ENCODE measurements around the gene PRR23A.

The PRR23A gene

DNA sequence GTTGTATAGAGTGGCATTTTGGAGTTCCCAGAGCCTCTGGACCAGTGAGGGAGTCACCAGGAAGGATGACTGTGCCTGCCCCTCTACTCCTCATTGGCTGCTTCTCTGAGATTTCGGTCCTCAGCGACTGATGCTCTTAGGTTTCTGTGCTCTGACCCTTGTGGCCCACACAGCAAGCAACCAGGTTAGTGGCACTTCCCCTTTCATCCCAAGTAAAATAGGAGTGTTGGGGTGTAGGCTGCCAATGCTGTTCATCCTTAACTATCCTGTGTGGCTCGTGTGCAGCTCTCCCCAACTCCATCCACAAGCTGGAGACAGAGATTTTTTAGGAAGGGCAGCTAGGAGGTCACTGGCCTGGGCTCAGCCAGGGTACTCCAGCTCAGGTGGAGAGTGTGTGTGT lies 21.3 kb downstream of the PRR23A start:
- no peaks in the 10 kb centered on the region for H3K36me3 ChIP-seq
- DNase-seq = no peak
- no peaks in the 10 kb centered on the region for H3K27me3 ChIP-seq (ENCODE audit: insufficient read depth, low read depth, severe bottlenecking)
- TF ChIP-seq, protein P1, sequence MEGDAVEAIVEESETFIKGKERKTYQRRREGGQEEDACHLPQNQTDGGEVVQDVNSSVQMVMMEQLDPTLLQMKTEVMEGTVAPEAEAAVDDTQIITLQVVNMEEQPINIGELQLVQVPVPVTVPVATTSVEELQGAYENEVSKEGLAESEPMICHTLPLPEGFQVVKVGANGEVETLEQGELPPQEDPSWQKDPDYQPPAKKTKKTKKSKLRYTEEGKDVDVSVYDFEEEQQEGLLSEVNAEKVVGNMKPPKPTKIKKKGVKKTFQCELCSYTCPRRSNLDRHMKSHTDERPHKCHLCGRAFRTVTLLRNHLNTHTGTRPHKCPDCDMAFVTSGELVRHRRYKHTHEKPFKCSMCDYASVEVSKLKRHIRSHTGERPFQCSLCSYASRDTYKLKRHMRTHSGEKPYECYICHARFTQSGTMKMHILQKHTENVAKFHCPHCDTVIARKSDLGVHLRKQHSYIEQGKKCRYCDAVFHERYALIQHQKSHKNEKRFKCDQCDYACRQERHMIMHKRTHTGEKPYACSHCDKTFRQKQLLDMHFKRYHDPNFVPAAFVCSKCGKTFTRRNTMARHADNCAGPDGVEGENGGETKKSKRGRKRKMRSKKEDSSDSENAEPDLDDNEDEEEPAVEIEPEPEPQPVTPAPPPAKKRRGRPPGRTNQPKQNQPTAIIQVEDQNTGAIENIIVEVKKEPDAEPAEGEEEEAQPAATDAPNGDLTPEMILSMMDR (IDR thresholded peaks at IDR 0.05; ENCODE audit: low read depth, low read length) = no peak
- H3K9me3 ChIP-seq (ENCODE audit: severe bottlenecking) = no peaks in the 10 kb centered on the region
- no peak overlapping the region for H3K4me3 ChIP-seq (ENCODE audit: low read depth, low read length)
- H3K27ac ChIP-seq = no peak overlapping the region

DNA sequence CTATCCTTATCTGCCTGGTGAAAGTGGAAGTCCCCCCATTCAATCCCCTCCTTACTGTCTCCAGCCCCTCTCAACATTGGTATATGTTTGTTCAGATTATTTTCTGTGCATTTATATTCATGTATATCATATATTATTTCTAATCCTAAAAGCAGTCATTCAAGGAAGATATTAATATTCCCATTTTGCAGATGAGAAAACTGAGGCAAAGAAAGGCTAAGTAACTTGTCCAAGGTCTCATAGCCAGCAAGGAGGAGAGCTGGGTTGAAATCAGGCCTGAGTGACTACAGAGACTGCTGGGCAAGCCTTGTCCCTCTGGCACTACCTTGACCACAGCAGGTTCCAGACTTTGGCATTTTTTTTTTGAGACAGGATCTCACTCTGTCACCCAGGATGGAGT lies 30.0 kb downstream of the PRR23A start:
- H3K27ac ChIP-seq = no peak overlapping the region
- no peaks in the 10 kb centered on the region for H3K9me3 ChIP-seq (ENCODE audit: severe bottlenecking)
- no peaks in the 10 kb centered on the region for H3K27me3 ChIP-seq (ENCODE audit: insufficient read depth, low read depth, severe bottlenecking)
- no peak for DNase-seq
- no peaks in the 10 kb centered on the region for H3K36me3 ChIP-seq
- TF ChIP-seq, protein P1 (IDR thresholded peaks at IDR 0.05; ENCODE audit: low read depth, low read length) = no peak
- no peak overlapping the region for H3K4me3 ChIP-seq (ENCODE audit: low read depth, low read length)

DNA sequence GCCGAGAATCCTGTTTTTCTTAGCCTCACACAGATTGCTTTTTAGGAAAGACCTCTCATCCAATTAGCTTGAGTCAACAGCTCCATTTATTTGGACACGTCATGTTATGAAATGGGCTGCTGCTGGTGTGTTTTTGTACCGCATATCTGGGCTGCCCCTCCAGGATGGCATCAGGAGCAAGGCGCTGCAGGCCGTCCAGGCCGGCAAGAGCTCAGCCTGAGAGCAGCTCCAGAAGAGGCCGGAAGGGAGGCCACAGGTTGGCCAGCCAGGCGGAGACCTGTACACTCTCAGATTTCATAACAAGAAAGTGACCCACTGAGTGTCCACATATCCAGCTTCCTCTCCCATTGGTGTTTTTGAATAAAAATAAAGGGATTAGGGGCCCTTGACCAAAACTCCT lies 30.7 kb downstream of the PRR23A start:
- Histone ChIP-seq H3K9me3 (ENCODE audit: severe bottlenecking) (no peaks in the 10 kb centered on the region), H3K27me3 (ENCODE audit: insufficient read depth, low read depth, severe bottlenecking) (no peaks in the 10 kb centered on the region), H3K36me3 (no peaks in the 10 kb centered on the region), H3K27ac (no peak overlapping the region), H3K4me3 (ENCODE audit: low read depth, low read length) (no peak overlapping the region)
- no peak for DNase-seq
- TF ChIP-seq, protein P1 (IDR thresholded peaks at IDR 0.05; ENCODE audit: low read depth, low read length) = no peak

DNA sequence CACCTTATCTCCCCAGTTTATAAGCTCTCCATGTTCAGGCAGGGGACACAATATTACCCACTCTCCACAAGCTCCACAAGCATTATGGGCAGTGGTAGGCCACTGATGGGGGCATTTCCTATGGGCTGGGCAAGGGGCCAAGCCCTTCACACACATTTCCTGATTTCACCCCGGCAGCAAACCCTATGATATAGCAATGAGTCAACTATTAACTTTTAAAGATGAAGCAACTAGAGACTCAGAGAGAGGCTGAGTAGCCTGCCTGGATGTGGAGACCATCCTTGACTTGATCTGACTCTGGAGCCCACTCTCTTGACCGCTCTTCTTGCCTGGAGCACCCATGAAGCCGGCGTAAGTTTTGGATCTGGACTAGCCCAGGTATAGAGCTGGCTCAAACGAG lies 31.6 kb downstream of the PRR23A start:
- DNase-seq = no peak
- Histone ChIP-seq H3K27me3 (ENCODE audit: insufficient read depth, low read depth, severe bottlenecking) (no peaks in the 10 kb centered on the region), H3K9me3 (ENCODE audit: severe bottlenecking) (no peaks in the 10 kb centered on the region), H3K27ac (no peak overlapping the region), H3K36me3 (no peaks in the 10 kb centered on the region), H3K4me3 (ENCODE audit: low read depth, low read length) (no peak overlapping the region)
- TF ChIP-seq, protein P1 (IDR thresholded peaks at IDR 0.05; ENCODE audit: low read depth, low read length) = no peak

DNA sequence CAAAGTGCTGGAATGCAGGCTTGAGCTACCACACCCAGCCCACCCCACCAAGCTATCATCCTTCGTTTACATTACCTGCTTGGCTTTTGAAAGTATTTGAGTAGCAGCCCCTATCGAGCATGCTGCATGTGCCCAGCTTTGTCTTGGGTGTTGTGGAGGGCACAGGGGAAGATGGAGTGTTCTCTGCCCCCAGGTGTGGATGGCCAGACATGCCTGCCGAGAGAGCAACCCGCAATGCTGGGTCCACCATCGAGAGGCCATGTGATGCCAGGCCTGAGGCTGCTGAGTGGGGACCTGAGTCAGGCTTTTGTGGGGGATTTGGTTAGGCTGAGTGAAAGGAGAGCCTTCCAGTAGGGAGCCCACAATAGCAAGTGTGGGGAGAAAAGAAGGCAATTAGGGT lies 33.1 kb downstream of the PRR23A start:
- H3K27ac ChIP-seq = no peak overlapping the region
- H3K36me3 ChIP-seq = no peaks in the 10 kb centered on the region
- no peaks in the 10 kb centered on the region for H3K27me3 ChIP-seq (ENCODE audit: insufficient read depth, low read depth, severe bottlenecking)
- TF ChIP-seq, protein P1 (IDR thresholded peaks at IDR 0.05; ENCODE audit: low read depth, low read length) = no peak
- H3K9me3 ChIP-seq (ENCODE audit: severe bottlenecking) = no peaks in the 10 kb centered on the region
- no peak for DNase-seq
- H3K4me3 ChIP-seq (ENCODE audit: low read depth, low read length) = no peak overlapping the region

DNA sequence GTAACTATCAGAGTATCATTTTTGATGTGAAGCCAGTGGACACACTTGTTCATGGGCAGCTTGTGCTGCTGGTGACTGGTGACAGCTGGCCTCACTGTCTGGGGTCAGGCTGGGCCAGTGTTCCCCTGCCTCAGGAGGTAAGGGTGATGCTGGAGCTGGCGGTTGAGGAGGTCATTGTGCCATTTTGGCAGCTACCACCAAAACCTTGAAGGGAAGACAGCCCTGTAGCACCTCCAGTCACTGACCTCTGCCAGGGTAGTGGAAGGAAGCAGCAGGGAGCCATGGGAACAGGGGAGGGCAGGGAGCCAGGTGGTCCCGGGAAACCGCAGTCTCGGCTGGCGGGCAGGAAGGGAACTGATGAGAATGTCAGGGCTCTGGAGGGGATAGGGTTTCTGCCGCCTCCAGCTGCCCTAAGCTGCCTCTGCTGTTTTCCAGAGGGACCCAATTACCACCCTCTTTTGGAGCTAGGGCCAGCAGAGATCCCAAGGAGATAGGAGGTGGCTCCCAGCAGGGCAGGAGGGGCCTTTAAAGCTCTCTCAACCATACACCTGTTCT lies 34.2 kb downstream of the PRR23A start:
- DNase-seq = no peak
- Histone ChIP-seq H3K4me3 (ENCODE audit: low read depth, low read length) (no peak overlapping the region), H3K27me3 (ENCODE audit: insufficient read depth, low read depth, severe bottlenecking) (no peaks in the 10 kb centered on the region), H3K9me3 (ENCODE audit: severe bottlenecking) (no peaks in the 10 kb centered on the region), H3K27ac (no peak overlapping the region), H3K36me3 (no peaks in the 10 kb centered on the region)
- TF ChIP-seq, protein P1 (IDR thresholded peaks at IDR 0.05; ENCODE audit: low read depth, low read length) = no peak
